GM19035 (cell line): ENCODE data around the gene LRRC4C.

Experiments used
- ATAC-seq: cut with Tn5 transposase; IDR thresholded peaks from one replicate; pipeline ENCODE4 v1.9.1; 2021; ENCODE audit not compliant: unreplicated experiment

Gene LRRC4C

GRCh38 chr11:40754297-40754696 is 705.2 kb downstream of the LRRC4C start:
- no peak for ATAC-seq

GRCh38 chr11:40746282-40746681 is 713.2 kb downstream of the LRRC4C start:
- ATAC-seq: no peak

GRCh38 chr11:40732132-40732531 is 727.3 kb downstream of the LRRC4C start:
- no peak for ATAC-seq

- ATAC-seq: no peak
Observed at GRCh38 chr11:40722179-40722795, 737.2 kb downstream of the LRRC4C start.

- no peak for ATAC-seq
Observed at GRCh38 chr11:40716344-40717130, 742.9 kb downstream of the LRRC4C start.

GRCh38 chr11:40713083-40713482 is 746.4 kb downstream of the LRRC4C start:
- no peak for ATAC-seq

GRCh38 chr11:40701027-40701426 is 758.4 kb downstream of the LRRC4C start:
- no peak for ATAC-seq

GRCh38 chr11:40689823-40690222 is 769.6 kb downstream of the LRRC4C start:
- ATAC-seq: no peak

GRCh38 chr11:40688369-40688768 is 771.1 kb downstream of the LRRC4C start:
- no peak for ATAC-seq

GRCh38 chr11:40686765-40687164 is 772.7 kb downstream of the LRRC4C start:
- ATAC-seq: no peak

GRCh38 chr11:40683010-40683409 is 776.4 kb downstream of the LRRC4C start:
- ATAC-seq: no peak

- ATAC-seq: no peak
Observed at GRCh38 chr11:40679276-40679675, 780.2 kb downstream of the LRRC4C start.

- ATAC-seq: no peak
Observed at GRCh38 chr11:40647295-40647694, 812.2 kb downstream of the LRRC4C start.

- no peak for ATAC-seq
Observed at GRCh38 chr11:40642284-40642683, 817.2 kb downstream of the LRRC4C start.

GRCh38 chr11:40619654-40620053 is 839.8 kb downstream of the LRRC4C start:
- no peak for ATAC-seq

- ATAC-seq: no peak
Observed at GRCh38 chr11:40606800-40607199, 852.7 kb downstream of the LRRC4C start.

- no peak for ATAC-seq
Observed at GRCh38 chr11:40602866-40603552, 856.4 kb downstream of the LRRC4C start.

GRCh38 chr11:40597546-40598113 is 861.8 kb downstream of the LRRC4C start:
- no peak for ATAC-seq

GRCh38 chr11:40573254-40573891 is 886.1 kb downstream of the LRRC4C start:
- no peak for ATAC-seq

- ATAC-seq: no peak
Observed at GRCh38 chr11:40569947-40570531, 889.4 kb downstream of the LRRC4C start.

- no peak for ATAC-seq
Observed at GRCh38 chr11:40567392-40567791, 892.1 kb downstream of the LRRC4C start.
